WTC11 (cell line): ENCODE data around the gene CCDC107. TPM values are rescaled to one million over a fixed set of nuclear protein-coding genes. Genes with fewer than 3 reads are reported as not detected.

ENCODE experiments used
- ATAC-seq: fragments of 200-7000 bp; cut with Tn5 transposase; 2 replicates; pipeline ENCODE4 v1.10.0; 2021; ENCODE audit warnings: mild to moderate bottlenecking, moderate library complexity
- CTCF ChIA-PET: fragments of 300-600 bp; sonication (Branson Sonifier 250); formaldehyde crosslinking; loops from one replicate; lab custom pipeline; 2021; ENCODE audit warnings: antibody characterized with exemption; lab: Charles Lee
- POLR2A ChIA-PET: fragments of 350-600 bp; sonication (Branson Sonifier 250); formaldehyde crosslinking; loops from one replicate; lab custom pipeline; 2021; ENCODE audit warnings: antibody characterized with exemption; lab: Charles Lee
- DNase-seq: peaks from one replicate; pipeline ENCODE4 v3.0.0; 2021; ENCODE audit warnings: low spot score
- H3K27ac Mint-ChIP-seq: 2 replicates; pipeline ENCODE4 v1.8.0; 2021; ENCODE audit warnings: mixed read lengths
- H3K27me3 Mint-ChIP-seq: 2 replicates; pipeline ENCODE4 v1.8.0; 2021; ENCODE audit warnings: low read depth, mild to moderate bottlenecking, moderate library complexity, mixed read lengths
- H3K36me3 Mint-ChIP-seq: 2 replicates; pipeline ENCODE4 v1.8.0; 2021; ENCODE audit warnings: mixed read lengths
- H3K4me1 Mint-ChIP-seq: 2 replicates; pipeline ENCODE4 v1.8.0; 2022; ENCODE audit warnings: mixed read lengths
- H3K4me3 Mint-ChIP-seq: 2 replicates; pipeline ENCODE4 v1.8.0; 2021; ENCODE audit warnings: mild to moderate bottlenecking, moderate library complexity, mixed read lengths
- H3K9me3 Mint-ChIP-seq: 2 replicates; pipeline ENCODE4 v1.8.0; 2021; ENCODE audit warnings: mixed read lengths
- ATF2 ChIP-seq: sonication (generic); formaldehyde crosslinking; IDR thresholded peaks from 2 replicates; pipeline ENCODE4 v1.8.1; 2022; ENCODE audit warnings: low read depth, missing genetic modification reagents, borderline replicate concordance
- CREM ChIP-seq: sonication (generic); formaldehyde crosslinking; IDR thresholded peaks from 2 replicates; pipeline ENCODE4 v1.8.1; 2022; ENCODE audit warnings: mild to moderate bottlenecking, missing genetic modification reagents, moderate library complexity
- E2F1 ChIP-seq: sonication (generic); formaldehyde crosslinking; IDR thresholded peaks from 2 replicates; pipeline ENCODE4 v1.8.0; 2022; ENCODE audit warnings: mild to moderate bottlenecking, missing genetic modification reagents
- ELF4 ChIP-seq: sonication (generic); formaldehyde crosslinking; IDR thresholded peaks from 2 replicates; pipeline ENCODE4 v1.8.1; 2022; ENCODE audit warnings: low read depth, mild to moderate bottlenecking, moderate library complexity, missing genetic modification reagents
- JAZF1 ChIP-seq: fragments of 250-450 bp; sonication (Bioruptor Pico); IDR thresholded peaks from 2 replicates; pipeline ENCODE4 v1.9.0; 2021; ENCODE audit warnings: moderate library complexity, mild to moderate bottlenecking, inconsistent platforms
- MXD4 ChIP-seq: fragments of 250-450 bp; sonication (Bioruptor Pico); IDR thresholded peaks from 2 replicates; pipeline ENCODE4 v1.8.0; 2021; ENCODE audit warnings: mild to moderate bottlenecking, moderate library complexity, borderline replicate concordance
- SP1 ChIP-seq: sonication (generic); formaldehyde crosslinking; conservative IDR thresholded peaks from 2 replicates; pipeline ENCODE4 v1.8.1; 2022; ENCODE audit warnings: missing genetic modification reagents
- TCF7 ChIP-seq: sonication (generic); formaldehyde crosslinking; IDR thresholded peaks from 2 replicates; pipeline ENCODE4 v1.8.0; 2022; ENCODE audit warnings: mild to moderate bottlenecking, low read depth, missing genetic modification reagents, moderate library complexity
- USF2 ChIP-seq: sonication (generic); formaldehyde crosslinking; IDR thresholded peaks from 2 replicates; pipeline ENCODE4 v1.8.1; 2023; ENCODE audit warnings: mild to moderate bottlenecking, missing genetic modification reagents, moderate library complexity
- ZNF121 ChIP-seq: sonication (generic); formaldehyde crosslinking; IDR thresholded peaks from 2 replicates; pipeline ENCODE4 v1.8.0; 2023; ENCODE audit warnings: missing genetic modification reagents
- ZNF281 ChIP-seq: sonication (generic); formaldehyde crosslinking; IDR thresholded peaks from 2 replicates; pipeline ENCODE4 v1.8.0; 2023; ENCODE audit warnings: mild to moderate bottlenecking, missing genetic modification reagents
- ZNF396 ChIP-seq: fragments of 250-450 bp; sonication (Bioruptor Pico); IDR thresholded peaks from 2 replicates; pipeline ENCODE4 v1.8.0; 2021; ENCODE audit warnings: mild to moderate bottlenecking, moderate library complexity, borderline replicate concordance
- total RNA-seq: library from RNA; stranded (reverse); gene quantifications from 3 replicates; pipeline ENCODE4 v1.2.3, GENCODE V29; 2021
- TF ChIP-seq, protein P1 (sequence below): sonication (generic); formaldehyde crosslinking; IDR thresholded peaks from 2 replicates; pipeline ENCODE4 v1.8.0; 2023; ENCODE audit warnings: missing genetic modification reagents
- TF ChIP-seq, protein P2 (sequence below): sonication (generic); formaldehyde crosslinking; IDR thresholded peaks from 2 replicates; pipeline ENCODE4 v1.8.1; 2022; ENCODE audit warnings: low read depth, mild to moderate bottlenecking, moderate library complexity, missing genetic modification reagents, borderline replicate concordance
- TF ChIP-seq, protein P3 (sequence below): fragments of 250-450 bp; sonication (Bioruptor Pico); IDR thresholded peaks from 2 replicates; pipeline ENCODE4 v1.8.0; 2021; ENCODE audit warnings: mild to moderate bottlenecking
- TF ChIP-seq, protein P4 (sequence below): sonication (generic); formaldehyde crosslinking; IDR thresholded peaks from 2 replicates; pipeline ENCODE4 v1.8.0; 2022; ENCODE audit warnings: mild to moderate bottlenecking, missing genetic modification reagents
- TF ChIP-seq, protein P5 (sequence below): fragments of 200-600 bp; IDR thresholded peaks from 2 replicates; pipeline ENCODE4 v1.8.0; 2022; ENCODE audit warnings: antibody characterized with exemption

CCDC107 gene
- total RNA-seq, 1 experiment from 2014 or later = 10.8 TPM

DNA sequence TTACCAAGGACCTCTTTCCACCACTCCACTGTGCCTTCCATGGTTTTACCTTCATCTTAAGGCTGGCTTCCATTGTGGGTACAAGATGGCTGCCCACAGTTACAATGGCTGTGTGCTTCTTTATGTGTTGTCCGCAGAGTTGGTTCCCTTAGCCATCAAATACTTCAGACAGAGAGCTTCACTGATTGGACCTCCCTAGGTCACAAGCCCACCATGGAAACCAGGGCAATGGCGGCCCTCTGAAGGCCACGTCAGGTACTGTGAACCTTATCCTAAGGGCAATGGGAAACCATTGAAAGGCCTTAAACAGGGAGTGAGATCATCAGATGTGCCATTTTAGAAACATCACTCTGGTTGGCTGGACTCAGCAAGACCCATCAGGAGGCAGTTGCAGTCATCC lies 9.8 kb downstream of the CCDC107 start:
- ChIA-PET POLR2A (no interaction called here), CTCF (no interaction called here)
- Mint-ChIP-seq H3K27me3 (no peaks in the 10 kb centered on the region; the same call in 1 of the 2 replicates), H3K4me3 (no peak overlapping the region), H3K9me3 (peaks cover 7% of the 10 kb centered on the region), H3K4me1 (peaks cover 19% of the 10 kb centered on the region), H3K27ac (no peak overlapping the region), H3K36me3 (peaks cover 5% of the 10 kb centered on the region)
- no peak for TF ChIP-seq ZNF281 (CRISPR knock-in tag)
- no peak for TF ChIP-seq JAZF1 (CRISPR knock-in tag)
- TF ChIP-seq TCF7 = no peak
- no peak for TF ChIP-seq ATF2 (CRISPR knock-in tag)
- no peak for TF ChIP-seq CREM (CRISPR knock-in tag)
- TF ChIP-seq USF2 (CRISPR knock-in tag) = no peak
- TF ChIP-seq MXD4 (CRISPR knock-in tag) = no peak
- TF ChIP-seq, protein P1, sequence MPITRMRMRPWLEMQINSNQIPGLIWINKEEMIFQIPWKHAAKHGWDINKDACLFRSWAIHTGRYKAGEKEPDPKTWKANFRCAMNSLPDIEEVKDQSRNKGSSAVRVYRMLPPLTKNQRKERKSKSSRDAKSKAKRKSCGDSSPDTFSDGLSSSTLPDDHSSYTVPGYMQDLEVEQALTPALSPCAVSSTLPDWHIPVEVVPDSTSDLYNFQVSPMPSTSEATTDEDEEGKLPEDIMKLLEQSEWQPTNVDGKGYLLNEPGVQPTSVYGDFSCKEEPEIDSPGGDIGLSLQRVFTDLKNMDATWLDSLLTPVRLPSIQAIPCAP (CRISPR knock-in tag) = no peak
- no peak for TF ChIP-seq ZNF121
- no peak for TF ChIP-seq ELF4 (CRISPR knock-in tag)
- TF ChIP-seq, protein P2, sequence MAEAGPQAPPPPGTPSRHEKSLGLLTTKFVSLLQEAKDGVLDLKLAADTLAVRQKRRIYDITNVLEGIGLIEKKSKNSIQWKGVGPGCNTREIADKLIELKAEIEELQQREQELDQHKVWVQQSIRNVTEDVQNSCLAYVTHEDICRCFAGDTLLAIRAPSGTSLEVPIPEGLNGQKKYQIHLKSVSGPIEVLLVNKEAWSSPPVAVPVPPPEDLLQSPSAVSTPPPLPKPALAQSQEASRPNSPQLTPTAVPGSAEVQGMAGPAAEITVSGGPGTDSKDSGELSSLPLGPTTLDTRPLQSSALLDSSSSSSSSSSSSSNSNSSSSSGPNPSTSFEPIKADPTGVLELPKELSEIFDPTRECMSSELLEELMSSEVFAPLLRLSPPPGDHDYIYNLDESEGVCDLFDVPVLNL (CRISPR knock-in tag) = no peak
- TF ChIP-seq, protein P3, sequence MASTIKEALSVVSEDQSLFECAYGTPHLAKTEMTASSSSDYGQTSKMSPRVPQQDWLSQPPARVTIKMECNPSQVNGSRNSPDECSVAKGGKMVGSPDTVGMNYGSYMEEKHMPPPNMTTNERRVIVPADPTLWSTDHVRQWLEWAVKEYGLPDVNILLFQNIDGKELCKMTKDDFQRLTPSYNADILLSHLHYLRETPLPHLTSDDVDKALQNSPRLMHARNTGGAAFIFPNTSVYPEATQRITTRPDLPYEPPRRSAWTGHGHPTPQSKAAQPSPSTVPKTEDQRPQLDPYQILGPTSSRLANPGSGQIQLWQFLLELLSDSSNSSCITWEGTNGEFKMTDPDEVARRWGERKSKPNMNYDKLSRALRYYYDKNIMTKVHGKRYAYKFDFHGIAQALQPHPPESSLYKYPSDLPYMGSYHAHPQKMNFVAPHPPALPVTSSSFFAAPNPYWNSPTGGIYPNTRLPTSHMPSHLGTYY (CRISPR knock-in tag) = no peak
- TF ChIP-seq, protein P4, sequence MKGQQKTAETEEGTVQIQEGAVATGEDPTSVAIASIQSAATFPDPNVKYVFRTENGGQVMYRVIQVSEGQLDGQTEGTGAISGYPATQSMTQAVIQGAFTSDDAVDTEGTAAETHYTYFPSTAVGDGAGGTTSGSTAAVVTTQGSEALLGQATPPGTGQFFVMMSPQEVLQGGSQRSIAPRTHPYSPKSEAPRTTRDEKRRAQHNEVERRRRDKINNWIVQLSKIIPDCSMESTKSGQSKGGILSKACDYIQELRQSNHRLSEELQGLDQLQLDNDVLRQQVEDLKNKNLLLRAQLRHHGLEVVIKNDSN (CRISPR knock-in tag) = no peak
- TF ChIP-seq E2F1 (CRISPR knock-in tag) = no peak
- TF ChIP-seq, protein P5, sequence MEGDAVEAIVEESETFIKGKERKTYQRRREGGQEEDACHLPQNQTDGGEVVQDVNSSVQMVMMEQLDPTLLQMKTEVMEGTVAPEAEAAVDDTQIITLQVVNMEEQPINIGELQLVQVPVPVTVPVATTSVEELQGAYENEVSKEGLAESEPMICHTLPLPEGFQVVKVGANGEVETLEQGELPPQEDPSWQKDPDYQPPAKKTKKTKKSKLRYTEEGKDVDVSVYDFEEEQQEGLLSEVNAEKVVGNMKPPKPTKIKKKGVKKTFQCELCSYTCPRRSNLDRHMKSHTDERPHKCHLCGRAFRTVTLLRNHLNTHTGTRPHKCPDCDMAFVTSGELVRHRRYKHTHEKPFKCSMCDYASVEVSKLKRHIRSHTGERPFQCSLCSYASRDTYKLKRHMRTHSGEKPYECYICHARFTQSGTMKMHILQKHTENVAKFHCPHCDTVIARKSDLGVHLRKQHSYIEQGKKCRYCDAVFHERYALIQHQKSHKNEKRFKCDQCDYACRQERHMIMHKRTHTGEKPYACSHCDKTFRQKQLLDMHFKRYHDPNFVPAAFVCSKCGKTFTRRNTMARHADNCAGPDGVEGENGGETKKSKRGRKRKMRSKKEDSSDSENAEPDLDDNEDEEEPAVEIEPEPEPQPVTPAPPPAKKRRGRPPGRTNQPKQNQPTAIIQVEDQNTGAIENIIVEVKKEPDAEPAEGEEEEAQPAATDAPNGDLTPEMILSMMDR = no peak
- no peak for TF ChIP-seq ZNF396 (CRISPR knock-in tag)
- TF ChIP-seq SP1 (CRISPR knock-in tag) = no peak
- no peak for DNase-seq
- no peak for ATAC-seq
